ENCODE measurements around the gene PLXNA2. TPM values are rescaled to one million over a fixed set of nuclear protein-coding genes. Genes with fewer than 3 reads are reported as not detected.

The PLXNA2 gene
- total and polyA plus RNA-seq, 2 donors (not counting 1 experiment from before 2014, with no cell fraction given), result 0.31 to 1.2 TPM

- no peaks in the 10 kb centered on the region for H3K79me2 ChIP-seq (ENCODE audit: control insufficient read depth, insufficient read depth, low read length)
- H3K9ac ChIP-seq (ENCODE audit: low read length), result no peak overlapping the region
- H3K4me1 Mint-ChIP-seq, result no peaks in the 10 kb centered on the region
- H3K9me3 Mint-ChIP-seq (ENCODE audit: insufficient read depth), result no peaks in the 10 kb centered on the region
- no peaks in the 10 kb centered on the region for H3K4me1 ChIP-seq (ENCODE audit: control insufficient read depth in 2 of 2, insufficient read depth in 2 of 2, low read length in 2 of 2)
- H3K27me3 ChIP-seq (replicated peaks in 1 of 4; ENCODE audit: control extremely low read depth in 1 of 4, control insufficient read depth in 3 of 4, insufficient read depth in 4 of 4, low read length in 3 of 4), result no peaks in the 10 kb centered on the region
- H3K27me3 Mint-ChIP-seq, result peaks cover 26% of the 10 kb centered on the region
- no peak overlapping the region for H3K4me3 Mint-ChIP-seq
- H2AFZ ChIP-seq (ENCODE audit: insufficient read depth, low read depth, low read length, poor library complexity, severe bottlenecking), result no peak overlapping the region
- no peaks in the 10 kb centered on the region for H3K36me3 ChIP-seq (replicated peaks in 1 of 2; ENCODE audit: control extremely low read depth in 1 of 2, control insufficient read depth in 1 of 2, extremely low read depth in 1 of 2, insufficient read depth in 2 of 2, low read length in 1 of 2)
- WGBS (ENCODE audit: insufficient coverage), result 86% methylated on average over 2 of the region's 4 CpGs
- ATAC-seq (ENCODE audit: low read depth) (no peak), DNase-seq (no peak)
- ChIA-PET CTCF (no interaction called here), POLR2A (no interaction called here)
- intact Hi-C loops (cut with micrococcal nuclease), result no loop called here
- no peaks in the 10 kb centered on the region for H3K9me3 ChIP-seq (ENCODE audit: control extremely low read depth in 1 of 3, control insufficient read depth in 2 of 3, insufficient read depth in 1 of 3, low read length in 2 of 3)
- no peak overlapping the region for H3K4me3 ChIP-seq (ENCODE audit: control extremely low read depth in 1 of 5, extremely low read depth in 1 of 5, insufficient read depth in 1 of 5, low read depth in 2 of 5, low read length in 4 of 5)
- TF ChIP-seq EZH2 (IDR thresholded peaks at IDR 0.05; ENCODE audit: borderline replicate concordance, insufficient read depth, low read depth, low read length, poor library complexity, severe bottlenecking) (no peak), CTCF (IDR thresholded peaks at IDR 0.05) (no peak)
- no peak overlapping the region for H3K27ac ChIP-seq (ENCODE audit: low read length in 2 of 2)
- no peak overlapping the region for H3K27ac Mint-ChIP-seq
- H4K20me1 ChIP-seq (ENCODE audit: control insufficient read depth, insufficient read depth, low read length, poor library complexity, severe bottlenecking), result no peaks in the 10 kb centered on the region
- H3K4me2 ChIP-seq (replicated peaks; ENCODE audit: low read depth, low read length, poor library complexity, severe bottlenecking), result no peak overlapping the region
These were observed 185.4 kb downstream of the PLXNA2 start for GRCh38 chr1:208058756-208059155.

- Histone ChIP-seq H3K79me2 (ENCODE audit: control insufficient read depth, insufficient read depth, low read length) (no peaks in the 10 kb centered on the region), H3K27me3 (replicated peaks in 1 of 4; ENCODE audit: control extremely low read depth in 1 of 4, control insufficient read depth in 3 of 4, insufficient read depth in 4 of 4, low read length in 3 of 4) (no peaks in the 10 kb centered on the region), H3K9me3 (ENCODE audit: control extremely low read depth in 1 of 3, control insufficient read depth in 2 of 3, insufficient read depth in 1 of 3, low read length in 2 of 3) (no peaks in the 10 kb centered on the region), H3K4me2 (replicated peaks; ENCODE audit: low read depth, low read length, poor library complexity, severe bottlenecking) (no peak overlapping the region), H3K36me3 (replicated peaks in 1 of 2; ENCODE audit: control extremely low read depth in 1 of 2, control insufficient read depth in 1 of 2, extremely low read depth in 1 of 2, insufficient read depth in 2 of 2, low read length in 1 of 2) (no peaks in the 10 kb centered on the region), H3K4me3 (ENCODE audit: control extremely low read depth in 1 of 5, extremely low read depth in 1 of 5, insufficient read depth in 1 of 5, low read depth in 2 of 5, low read length in 4 of 5) (no peak overlapping the region), H3K27ac (ENCODE audit: low read length in 2 of 2) (no peak overlapping the region), H4K20me1 (ENCODE audit: control insufficient read depth, insufficient read depth, low read length, poor library complexity, severe bottlenecking) (no peaks in the 10 kb centered on the region), H3K9ac (ENCODE audit: low read length) (no peak overlapping the region), H3K4me1 (ENCODE audit: control insufficient read depth in 2 of 2, insufficient read depth in 2 of 2, low read length in 2 of 2) (no peaks in the 10 kb centered on the region), H2AFZ (ENCODE audit: insufficient read depth, low read depth, low read length, poor library complexity, severe bottlenecking) (no peak overlapping the region)
- no peaks in the 10 kb centered on the region for H3K9me3 Mint-ChIP-seq (ENCODE audit: insufficient read depth)
- H3K4me3 Mint-ChIP-seq, result no peak overlapping the region
- intact Hi-C loops (cut with micrococcal nuclease), result no loop called here
- ChIA-PET POLR2A (no interaction called here), CTCF (no interaction called here)
- H3K27ac Mint-ChIP-seq, result no peak overlapping the region
- DNase-seq (no peak), ATAC-seq (ENCODE audit: low read depth) (no peak)
- no peak for TF ChIP-seq EZH2 (IDR thresholded peaks at IDR 0.05; ENCODE audit: borderline replicate concordance, insufficient read depth, low read depth, low read length, poor library complexity, severe bottlenecking)
- no peaks in the 10 kb centered on the region for H3K4me1 Mint-ChIP-seq
- WGBS (ENCODE audit: insufficient coverage), result 94% methylated on average over 10 of the region's 12 CpGs
- H3K27me3 Mint-ChIP-seq, result peaks cover 26% of the 10 kb centered on the region
These were observed 185.9 kb downstream of the PLXNA2 start for GRCh38 chr1:208058267-208058666.
